SK-N-SH treated with all-trans-retinoic acid at 6 μM for 48 hours (cell line): ENCODE results near the gene KLHDC3.
A peak's percentile ranks its signal among the peaks of the same experiment; 100 is the strongest.

ENCODE experiments used
- ATAC-seq: fragments of 200-7000 bp; cut with Tn5 transposase; 3 replicates; pipeline ENCODE4 v1.9.1; 2020; ENCODE audit warnings: mild to moderate bottlenecking, moderate library complexity
- ARNTL ChIP-seq: fragments of 450-650 bp; formaldehyde crosslinking; IDR thresholded peaks from 2 replicates; pipeline ENCODE4 v1.5.0; 2020; ENCODE audit warnings: low read depth, mild to moderate bottlenecking, moderate library complexity, borderline replicate concordance
- BACH2 ChIP-seq: fragments of 250-450 bp; sonication (Bioruptor Pico); IDR thresholded peaks from 2 replicates; pipeline ENCODE4 v1.9.0; 2021; ENCODE audit warnings: mild to moderate bottlenecking, borderline replicate concordance
- CSDC2 ChIP-seq: fragments of 250-450 bp; sonication (Bioruptor Pico); IDR thresholded peaks from 2 replicates; pipeline ENCODE4 v1.5.0; 2020; ENCODE audit warnings: mild to moderate bottlenecking, moderate library complexity
- ESRRG ChIP-seq: fragments of 250-450 bp; sonication (Bioruptor Pico); IDR thresholded peaks from 2 replicates; pipeline ENCODE4 v1.6.1; 2021; ENCODE audit warnings: mild to moderate bottlenecking
- GLIS3 ChIP-seq: fragments of 250-450 bp; sonication (Bioruptor Pico); IDR thresholded peaks from 2 replicates; pipeline ENCODE4 v1.5.0; 2020; ENCODE audit warnings: mild to moderate bottlenecking, moderate library complexity
- ISL1 ChIP-seq: fragments of 250-450 bp; sonication (Bioruptor Pico); IDR thresholded peaks from 2 replicates; pipeline ENCODE4 v2.1.2; 2022; ENCODE audit warnings: mild to moderate bottlenecking, moderate library complexity
- PPARA ChIP-seq: fragments of 250-450 bp; sonication (Bioruptor Pico); IDR thresholded peaks from 2 replicates; pipeline ENCODE4 v1.5.0; 2020; ENCODE audit warnings: mild to moderate bottlenecking, borderline replicate concordance
- RARB ChIP-seq: fragments of 250-450 bp; sonication (Bioruptor Pico); IDR thresholded peaks from 2 replicates; pipeline ENCODE4 v1.8.0; 2021; ENCODE audit warnings: mild to moderate bottlenecking, moderate library complexity
- SNAI2 ChIP-seq: fragments of 250-450 bp; sonication (Bioruptor Pico); IDR thresholded peaks from 2 replicates; pipeline ENCODE4 v1.5.0; 2020; ENCODE audit warnings: mild to moderate bottlenecking, moderate library complexity
- TCF4 ChIP-seq: fragments of 250-450 bp; sonication (Bioruptor Pico); IDR thresholded peaks from 2 replicates; pipeline ENCODE4 v1.8.0; 2021; ENCODE audit warnings: mild to moderate bottlenecking, moderate library complexity, borderline replicate concordance
- TOX ChIP-seq: fragments of 250-450 bp; sonication (Bioruptor Pico); IDR thresholded peaks from 2 replicates; pipeline ENCODE4 v1.8.0; 2021; ENCODE audit warnings: mild to moderate bottlenecking, moderate library complexity, borderline replicate concordance
- ZFP3 ChIP-seq: fragments of 250-450 bp; sonication (Bioruptor Pico); IDR thresholded peaks from 2 replicates; pipeline ENCODE4 v1.5.0; 2020; ENCODE audit warnings: mild to moderate bottlenecking, moderate library complexity
- ZFP30 ChIP-seq: fragments of 450-650 bp; formaldehyde crosslinking; IDR thresholded peaks from 2 replicates; pipeline ENCODE4 v1.5.0; 2022; ENCODE audit warnings: mild to moderate bottlenecking, moderate library complexity
- ZNF565 ChIP-seq: fragments of 450-650 bp; formaldehyde crosslinking; conservative IDR thresholded peaks from 2 replicates; pipeline ENCODE4 v1.5.0; 2020; ENCODE audit warnings: low read depth, mild to moderate bottlenecking, moderate library complexity
- ZNF70 ChIP-seq: fragments of 450-650 bp; formaldehyde crosslinking; IDR thresholded peaks from 2 replicates; pipeline ENCODE4 v1.5.0; 2020; ENCODE audit warnings: mild to moderate bottlenecking, moderate library complexity
- ZNF8 ChIP-seq: fragments of 450-650 bp; formaldehyde crosslinking; IDR thresholded peaks from 2 replicates; pipeline ENCODE4 v1.5.0; 2020; ENCODE audit warnings: mild to moderate bottlenecking, moderate library complexity
- TF ChIP-seq, protein P1 (sequence below): fragments of 250-450 bp; sonication (Bioruptor Pico); IDR thresholded peaks from 2 replicates; pipeline ENCODE4 v1.5.1; 2021; ENCODE audit warnings: mild to moderate bottlenecking, moderate library complexity
- TF ChIP-seq, protein P2 (sequence below): fragments of 250-450 bp; sonication (Bioruptor Pico); IDR thresholded peaks from 2 replicates; pipeline ENCODE4 v1.8.0; 2021; ENCODE audit warnings: low read depth, mild to moderate bottlenecking, moderate library complexity, borderline replicate concordance
- TF ChIP-seq, protein P3 (sequence below): fragments of 250-450 bp; sonication (Bioruptor Pico); IDR thresholded peaks from 2 replicates; pipeline ENCODE4 v1.8.0; 2020; ENCODE audit warnings: mild to moderate bottlenecking, moderate library complexity, borderline replicate concordance
- TF ChIP-seq, protein P4 (sequence below): fragments of 250-450 bp; sonication (Bioruptor Pico); IDR thresholded peaks from 2 replicates; pipeline ENCODE4 v1.5.1; 2020; ENCODE audit warnings: low read depth, mild to moderate bottlenecking, moderate library complexity

The KLHDC3 gene

DNA sequence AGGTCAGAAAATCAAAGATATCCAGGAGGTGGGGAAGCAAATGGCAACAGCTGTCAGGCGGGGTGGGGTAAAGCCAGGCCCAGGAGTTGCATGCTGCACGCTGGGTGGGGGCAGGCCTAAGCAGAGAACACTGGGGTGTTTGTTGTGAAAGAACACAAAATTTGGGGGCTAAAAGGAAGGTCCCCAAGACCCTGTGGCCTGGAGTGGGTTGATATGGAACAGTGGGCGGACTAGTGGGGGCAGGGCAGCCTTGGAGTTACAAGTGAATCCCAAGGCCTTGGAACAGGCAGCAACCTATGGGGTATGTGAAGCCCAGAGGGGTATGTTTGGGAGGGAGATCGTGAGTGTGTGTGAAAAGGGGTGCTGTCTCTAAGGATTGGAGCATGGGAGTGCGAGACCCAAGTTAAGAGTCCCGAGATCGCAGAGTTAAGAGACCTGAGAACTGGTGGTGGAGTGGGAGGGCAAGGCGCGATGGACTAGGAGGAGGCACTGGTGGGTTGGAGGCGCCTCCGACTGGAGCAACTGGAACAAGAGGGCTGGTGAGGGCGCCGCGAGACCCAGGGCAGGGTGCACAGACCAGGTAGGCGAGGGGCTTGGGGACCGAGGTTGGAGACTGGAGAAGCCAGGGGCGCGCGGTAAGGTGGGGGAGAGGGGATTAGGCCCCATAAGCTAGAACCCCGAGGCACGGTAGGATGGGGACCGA is 38.9 kb downstream of the KLHDC3 start:
- peak; percentile 53 for ATAC-seq

DNA sequence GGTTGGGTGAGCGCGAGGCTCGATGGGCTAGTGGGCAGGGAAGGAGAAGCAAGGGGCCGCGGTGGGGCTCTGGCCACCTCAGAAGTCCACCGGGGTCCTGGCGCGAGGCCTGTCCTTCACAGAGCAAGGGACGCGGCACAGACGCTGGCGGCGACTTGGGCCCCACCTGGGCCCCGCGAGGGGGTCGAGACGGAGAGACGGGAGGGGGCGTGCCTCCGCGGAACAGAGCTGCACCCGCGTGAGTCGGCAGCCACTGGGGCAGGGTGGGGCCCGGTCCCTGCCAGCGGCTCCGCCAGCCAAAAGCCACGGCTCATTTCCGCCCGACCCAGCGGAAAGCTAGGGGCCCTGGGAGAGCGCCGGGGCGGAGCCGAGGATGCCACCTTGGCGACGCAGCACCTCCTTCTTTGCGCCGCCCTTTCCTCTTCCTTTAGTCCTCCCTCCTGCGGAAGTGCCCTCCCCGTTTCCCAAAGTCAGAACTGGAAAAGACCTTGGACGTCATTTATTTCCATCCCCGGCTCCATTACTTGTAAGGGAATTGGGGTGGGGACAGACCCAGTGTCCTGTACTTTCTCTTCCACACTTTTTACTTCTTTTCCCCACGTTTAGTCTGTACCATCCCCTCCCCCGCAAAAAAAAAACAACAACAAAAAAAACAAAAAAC is 39.6 kb downstream of the KLHDC3 start, which contains the start of gene CUL7:
Gene CUL7 (minus strand): TSS at position 307 of the 661 bp plus-strand sequence. CDS start 1,063 bp downstream, outside the sequence.
- ATAC-seq, result peak; percentile 98
- TF ChIP-seq GLIS3 (peak; percentile 93), ZNF8 (CRISPR knock-in tag) (no peak)
- TF ChIP-seq, protein P1, sequence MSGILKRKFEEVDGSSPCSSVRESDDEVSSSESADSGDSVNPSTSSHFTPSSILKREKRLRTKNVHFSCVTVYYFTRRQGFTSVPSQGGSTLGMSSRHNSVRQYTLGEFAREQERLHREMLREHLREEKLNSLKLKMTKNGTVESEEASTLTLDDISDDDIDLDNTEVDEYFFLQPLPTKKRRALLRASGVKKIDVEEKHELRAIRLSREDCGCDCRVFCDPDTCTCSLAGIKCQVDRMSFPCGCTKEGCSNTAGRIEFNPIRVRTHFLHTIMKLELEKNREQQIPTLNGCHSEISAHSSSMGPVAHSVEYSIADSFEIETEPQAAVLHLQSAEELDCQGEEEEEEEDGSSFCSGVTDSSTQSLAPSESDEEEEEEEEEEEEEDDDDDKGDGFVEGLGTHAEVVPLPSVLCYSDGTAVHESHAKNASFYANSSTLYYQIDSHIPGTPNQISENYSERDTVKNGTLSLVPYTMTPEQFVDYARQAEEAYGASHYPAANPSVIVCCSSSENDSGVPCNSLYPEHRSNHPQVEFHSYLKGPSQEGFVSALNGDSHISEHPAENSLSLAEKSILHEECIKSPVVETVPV (CRISPR knock-in tag), result no peak; the same call in 1 of the 2 replicates

More for the DNA sequence above, 38.9 kb downstream of the KLHDC3 start:
- no peak for TF ChIP-seq PPARA (CRISPR knock-in tag)
- no peak for TF ChIP-seq ESRRG (CRISPR knock-in tag)
- TF ChIP-seq CSDC2 (CRISPR knock-in tag), result no peak
- no peak for TF ChIP-seq TOX (CRISPR knock-in tag)
- no peak for TF ChIP-seq GLIS3
- TF ChIP-seq ZNF8 (CRISPR knock-in tag), result no peak
- no peak for TF ChIP-seq ZNF70 (CRISPR knock-in tag)
- TF ChIP-seq ZFP30, result no peak
- TF ChIP-seq BACH2 (CRISPR knock-in tag), result no peak
- TF ChIP-seq RARB (CRISPR knock-in tag), result no peak

DNA sequence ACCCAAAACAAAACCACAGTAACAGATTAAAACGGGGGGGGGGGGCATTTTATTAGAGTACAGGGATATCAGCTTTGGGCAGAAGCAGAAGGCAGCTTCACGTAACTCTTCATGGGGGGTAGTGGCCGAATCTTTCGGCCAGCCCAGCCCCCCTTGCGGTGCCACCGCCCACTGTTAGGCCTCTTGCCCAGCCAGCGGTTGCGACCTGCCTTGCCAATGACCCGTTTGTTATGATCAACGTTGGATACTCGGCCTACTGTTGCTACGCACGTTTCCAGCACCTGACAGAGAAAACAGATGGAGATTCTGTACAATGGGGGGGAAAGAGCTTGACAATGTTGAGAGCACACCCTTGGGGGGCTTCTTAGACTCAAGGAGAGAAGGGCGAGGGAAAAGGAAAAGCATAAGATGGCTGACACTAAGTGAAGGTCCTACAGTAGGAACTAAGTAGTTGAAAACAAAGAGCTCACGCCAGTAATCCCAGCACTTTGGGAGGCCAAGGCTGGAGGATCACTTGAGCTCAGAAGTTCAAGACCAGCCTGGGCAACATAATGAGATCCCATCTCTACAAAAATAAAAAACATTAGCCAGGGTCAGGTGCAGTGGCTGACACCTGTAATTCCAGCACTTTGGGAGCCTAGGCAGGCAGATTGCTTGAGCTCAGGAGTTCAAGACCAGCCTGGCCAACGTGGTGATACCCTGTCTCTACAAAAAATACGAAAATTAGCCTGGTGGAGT is 40.3 kb downstream of the KLHDC3 start:
- no peak for TF ChIP-seq GLIS3
- no peak for TF ChIP-seq ZFP30
- no peak for TF ChIP-seq ARNTL (CRISPR knock-in tag)
- no peak for TF ChIP-seq SNAI2
- TF ChIP-seq, protein P2, sequence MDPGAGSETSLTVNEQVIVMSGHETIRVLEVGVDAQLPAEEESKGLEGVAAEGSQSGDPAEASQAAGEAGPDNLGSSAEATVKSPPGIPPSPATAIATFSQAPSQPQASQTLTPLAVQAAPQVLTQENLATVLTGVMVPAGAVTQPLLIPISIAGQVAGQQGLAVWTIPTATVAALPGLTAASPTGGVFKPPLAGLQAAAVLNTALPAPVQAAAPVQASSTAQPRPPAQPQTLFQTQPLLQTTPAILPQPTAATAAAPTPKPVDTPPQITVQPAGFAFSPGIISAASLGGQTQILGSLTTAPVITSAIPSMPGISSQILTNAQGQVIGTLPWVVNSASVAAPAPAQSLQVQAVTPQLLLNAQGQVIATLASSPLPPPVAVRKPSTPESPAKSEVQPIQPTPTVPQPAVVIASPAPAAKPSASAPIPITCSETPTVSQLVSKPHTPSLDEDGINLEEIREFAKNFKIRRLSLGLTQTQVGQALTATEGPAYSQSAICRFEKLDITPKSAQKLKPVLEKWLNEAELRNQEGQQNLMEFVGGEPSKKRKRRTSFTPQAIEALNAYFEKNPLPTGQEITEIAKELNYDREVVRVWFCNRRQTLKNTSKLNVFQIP (CRISPR knock-in tag), result no peak
- TF ChIP-seq, protein P1 (CRISPR knock-in tag), result no peak
- TF ChIP-seq, protein P3, sequence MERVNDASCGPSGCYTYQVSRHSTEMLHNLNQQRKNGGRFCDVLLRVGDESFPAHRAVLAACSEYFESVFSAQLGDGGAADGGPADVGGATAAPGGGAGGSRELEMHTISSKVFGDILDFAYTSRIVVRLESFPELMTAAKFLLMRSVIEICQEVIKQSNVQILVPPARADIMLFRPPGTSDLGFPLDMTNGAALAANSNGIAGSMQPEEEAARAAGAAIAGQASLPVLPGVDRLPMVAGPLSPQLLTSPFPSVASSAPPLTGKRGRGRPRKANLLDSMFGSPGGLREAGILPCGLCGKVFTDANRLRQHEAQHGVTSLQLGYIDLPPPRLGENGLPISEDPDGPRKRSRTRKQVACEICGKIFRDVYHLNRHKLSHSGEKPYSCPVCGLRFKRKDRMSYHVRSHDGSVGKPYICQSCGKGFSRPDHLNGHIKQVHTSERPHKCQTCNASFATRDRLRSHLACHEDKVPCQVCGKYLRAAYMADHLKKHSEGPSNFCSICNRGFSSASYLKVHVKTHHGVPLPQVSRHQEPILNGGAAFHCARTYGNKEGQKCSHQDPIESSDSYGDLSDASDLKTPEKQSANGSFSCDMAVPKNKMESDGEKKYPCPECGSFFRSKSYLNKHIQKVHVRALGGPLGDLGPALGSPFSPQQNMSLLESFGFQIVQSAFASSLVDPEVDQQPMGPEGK (CRISPR knock-in tag), result no peak
- TF ChIP-seq, protein P4, sequence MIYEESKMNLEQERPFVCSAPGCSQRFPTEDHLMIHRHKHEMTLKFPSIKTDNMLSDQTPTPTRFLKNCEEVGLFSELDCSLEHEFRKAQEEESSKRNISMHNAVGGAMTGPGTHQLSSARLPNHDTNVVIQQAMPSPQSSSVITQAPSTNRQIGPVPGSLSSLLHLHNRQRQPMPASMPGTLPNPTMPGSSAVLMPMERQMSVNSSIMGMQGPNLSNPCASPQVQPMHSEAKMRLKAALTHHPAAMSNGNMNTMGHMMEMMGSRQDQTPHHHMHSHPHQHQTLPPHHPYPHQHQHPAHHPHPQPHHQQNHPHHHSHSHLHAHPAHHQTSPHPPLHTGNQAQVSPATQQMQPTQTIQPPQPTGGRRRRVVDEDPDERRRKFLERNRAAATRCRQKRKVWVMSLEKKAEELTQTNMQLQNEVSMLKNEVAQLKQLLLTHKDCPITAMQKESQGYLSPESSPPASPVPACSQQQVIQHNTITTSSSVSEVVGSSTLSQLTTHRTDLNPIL, result no peak
- no peak for TF ChIP-seq TCF4 (CRISPR knock-in tag)
- TF ChIP-seq CSDC2 (CRISPR knock-in tag), result no peak
- no peak for TF ChIP-seq PPARA (CRISPR knock-in tag)
- ATAC-seq, result no peak

DNA sequence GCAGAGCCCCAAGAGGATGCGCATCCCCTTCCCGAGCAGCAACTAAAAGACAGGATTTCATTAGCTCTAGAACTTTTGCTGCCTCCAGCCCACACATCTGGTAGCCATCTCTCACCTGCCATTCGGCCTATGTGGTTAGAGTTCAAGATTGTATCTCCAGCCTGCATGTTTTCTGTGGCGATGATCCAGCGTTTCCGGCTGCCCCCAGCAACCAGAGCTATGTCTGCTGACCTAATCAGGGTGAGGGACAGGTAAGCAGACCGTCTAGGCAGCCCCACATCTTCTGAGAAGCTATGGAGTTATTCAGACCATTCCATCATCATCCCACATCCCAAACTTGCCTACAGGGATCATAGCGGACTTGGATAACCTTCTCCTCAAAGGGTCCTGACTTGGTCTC is 41.9 kb downstream of the KLHDC3 start:
- TF ChIP-seq ZFP30 (no peak), ZNF565 (no peak), ISL1 (no peak), ESRRG (CRISPR knock-in tag) (no peak), RARB (CRISPR knock-in tag) (no peak), TOX (CRISPR knock-in tag) (no peak), ZFP3 (CRISPR knock-in tag) (no peak)
- TF ChIP-seq, protein P2 (CRISPR knock-in tag), result no peak
- TF ChIP-seq, protein P1 (CRISPR knock-in tag), result no peak
- TF ChIP-seq, all 23 proteins: peak for 0
- no peak for ATAC-seq
